Measurements from ENCODE around the gene GDA. TPM values are rescaled to one million over a fixed set of nuclear protein-coding genes. Genes with fewer than 3 reads are reported as not detected.

The GDA gene
- total RNA-seq, 1 experiment from 2014 or later, result 5.0 TPM

GRCh38 chr9:72203205-72203803, 54.1 kb downstream of the GDA start:
- intact Hi-C loops (cut with micrococcal nuclease; ENCODE audit: unreplicated experiment) (loop anchor here (5.0 kb wide), 2 partner anchors 69 to 166 kb away; no protein-coding TSS in a partner anchor), in situ Hi-C loops (cut with HindIII; ENCODE audit: low pct_unique_long_range_greater_than_20kb, low sequenced_read_pairs) (no loop called here)
- POLR2A ChIA-PET, result no interaction called here
- ATAC-seq (peak; percentile 92), DNase-seq (ENCODE audit: low read depth, low spot score) (peak; percentile 18)
- no peak overlapping the region for H3K27ac ChIP-seq (ENCODE audit: low read length)
- TF ChIP-seq REST (IDR thresholded peaks at IDR 0.05; ENCODE audit: insufficient read depth in 1 of 2, low read depth in 2 of 2, low read length in 1 of 2) (no peak), SIN3A (IDR thresholded peaks at IDR 0.05; ENCODE audit: borderline replicate concordance, insufficient read depth, low read depth, low read length) (no peak), POLR2AphosphoS5 (IDR thresholded peaks at IDR 0.05; ENCODE audit: low read depth, low read length) (no peak), CTCF (IDR thresholded peaks at IDR 0.05) (peak; percentile 77), TCF7L2 (IDR thresholded peaks at IDR 0.05; ENCODE audit: low read depth, low read length) (no peak)
- CTCF ChIA-PET, result interaction anchor here (0.9 to 1.1 kb wide), 2 partner anchors 164 to 169 kb away, joined by 3 to 5 read pairs; no protein-coding TSS in a partner anchor
- no peaks in the 10 kb centered on the region for H3K9me3 ChIP-seq (ENCODE audit: control insufficient read depth, insufficient read depth, low read depth, low read length)
- BruUV-seq (replicated peaks), result no TSS peak
- no peaks in the 10 kb centered on the region for H3K27me3 ChIP-seq (ENCODE audit: control insufficient read depth, insufficient read depth, low read length)
- H3K36me3 ChIP-seq (ENCODE audit: control insufficient read depth, insufficient read depth, low read length), result no peaks in the 10 kb centered on the region
- H3K4me3 ChIP-seq (ENCODE audit: low read depth in 2 of 2, low read length in 2 of 2), result no peak overlapping the region
- no peaks in the 10 kb centered on the region for H3K4me1 ChIP-seq (ENCODE audit: control insufficient read depth, insufficient read depth, low read length)

- Histone ChIP-seq H3K27me3 (ENCODE audit: control insufficient read depth, insufficient read depth, low read length) (no peaks in the 10 kb centered on the region), H3K9me3 (ENCODE audit: control insufficient read depth, insufficient read depth, low read depth, low read length) (no peaks in the 10 kb centered on the region), H3K4me3 (ENCODE audit: low read depth in 2 of 2, low read length in 2 of 2) (no peak overlapping the region), H3K36me3 (ENCODE audit: control insufficient read depth, insufficient read depth, low read length) (no peaks in the 10 kb centered on the region), H3K27ac (ENCODE audit: low read length) (no peak overlapping the region), H3K4me1 (ENCODE audit: control insufficient read depth, insufficient read depth, low read length) (no peaks in the 10 kb centered on the region)
- ChIA-PET CTCF (interaction anchor here (1.1 kb wide), 1 partner anchor 170 kb away, joined by 5 read pairs; no protein-coding TSS in a partner anchor), POLR2A (no interaction called here)
- no TSS peak for BruUV-seq (replicated peaks)
- DNase-seq (ENCODE audit: low read depth, low spot score) (no peak), ATAC-seq (no peak)
- no peak for TF ChIP-seq SIN3A (IDR thresholded peaks at IDR 0.05; ENCODE audit: borderline replicate concordance, insufficient read depth, low read depth, low read length)
- no peak for TF ChIP-seq REST (IDR thresholded peaks at IDR 0.05; ENCODE audit: insufficient read depth in 1 of 2, low read depth in 2 of 2, low read length in 1 of 2)
- TF ChIP-seq CTCF (IDR thresholded peaks at IDR 0.05), result no peak
- no peak for TF ChIP-seq TCF7L2 (IDR thresholded peaks at IDR 0.05; ENCODE audit: low read depth, low read length)
- no peak for TF ChIP-seq POLR2AphosphoS5 (IDR thresholded peaks at IDR 0.05; ENCODE audit: low read depth, low read length)
- intact Hi-C loops (cut with micrococcal nuclease; ENCODE audit: unreplicated experiment), result loop anchor here (5.0 kb wide), 2 partner anchors 68 to 167 kb away; no protein-coding TSS in a partner anchor
- in situ Hi-C loops (cut with HindIII; ENCODE audit: low pct_unique_long_range_greater_than_20kb, low sequenced_read_pairs), result no loop called here
Observed at GRCh38 chr9:72204062-72204461, 54.8 kb downstream of the GDA start.
